IMR-90 (cell line): Measurements from ENCODE around the gene HDHD5. TPM values are rescaled to one million over a fixed set of nuclear protein-coding genes. Genes with fewer than 3 reads are reported as not detected.
A peak's percentile ranks its signal among the peaks of the same experiment; 100 is the strongest.

Experiments
- ATAC-seq: fragments of 200-7000 bp; cut with Tn5 transposase; 2 replicates; pipeline ENCODE4 v1.9.1; 2020; ENCODE audit warnings: low read depth, mild to moderate bottlenecking, moderate library complexity
- BruUV-seq: library from RNA; stranded (reverse); fragments of 400-500 nt; replicated peaks from 2 replicates; lab custom pipeline; 2021; lab: Mats Ljungman, UMichigan
- CTCF ChIA-PET: fragments of 300-600 bp; formaldehyde crosslinking; extraction: SDS; loops from one replicate; lab custom pipeline; 2021; ENCODE audit warnings: antibody characterized with exemption; lab: Yijun Ruan, JAX
- POLR2A ChIA-PET: fragments of 300-600 bp; sonication (Branson Sonifier 250); formaldehyde crosslinking; loops from one replicate; lab custom pipeline; 2022; ENCODE audit warnings: antibody characterized with exemption; ENCODE audit not compliant: unreplicated experiment; lab: Charles Lee
- DNase-seq: peaks from one replicate; pipeline ENCODE4 v3.0.0; 2013
- H2AFZ ChIP-seq: replicated peaks from 2 replicates; pipeline ENCODE3; 2013; ENCODE audit warnings: low read length, mild to moderate bottlenecking; ENCODE audit not compliant: poor library complexity
- H2AK5ac ChIP-seq: 2 replicates; pipeline ENCODE4 v1.6.1; 2013; ENCODE audit warnings: low read depth, low read length, inconsistent platforms
- H2AK9ac ChIP-seq: replicated peaks from 2 replicates; pipeline ENCODE3; 2013; ENCODE audit warnings: mild to moderate bottlenecking, low read depth, low read length, moderate library complexity; ENCODE audit not compliant: poor library complexity
- H2BK120ac ChIP-seq: 2 replicates; pipeline ENCODE4 v1.6.1; 2013; ENCODE audit warnings: low read depth, low read length, inconsistent platforms
- H2BK15ac ChIP-seq: 3 replicates; pipeline ENCODE4 v1.6.1; 2013; ENCODE audit warnings: low read depth, low read length, inconsistent platforms
- H2BK20ac ChIP-seq: 2 replicates; pipeline ENCODE4 v1.6.1; 2013; ENCODE audit warnings: low read depth, mild to moderate bottlenecking, inconsistent platforms, low read length, moderate library complexity
- H2BK5ac ChIP-seq: 2 replicates; pipeline ENCODE4 v1.6.1; 2013; ENCODE audit warnings: mild to moderate bottlenecking, low read depth, low read length, inconsistent platforms; ENCODE audit not compliant: poor library complexity, severe bottlenecking
- H3K14ac ChIP-seq: replicated peaks from 2 replicates; pipeline ENCODE4 v1.6.1; 2013; ENCODE audit warnings: low read depth, low read length, inconsistent platforms
- H3K18ac ChIP-seq: 2 replicates; pipeline ENCODE4 v1.6.1; 2013; ENCODE audit warnings: low read depth, low read length, control low read depth
- H3K23ac ChIP-seq: 2 replicates; pipeline ENCODE4 v1.6.1; 2013; ENCODE audit warnings: low read depth, low read length, inconsistent platforms
- H3K27ac ChIP-seq: 2 replicates; pipeline ENCODE4 v1.5.1; 2013; ENCODE audit warnings: mild to moderate bottlenecking, control low read depth, low read length; ENCODE audit not compliant: insufficient read depth
- H3K27me3 ChIP-seq: 2 replicates; pipeline ENCODE4 v1.6.1; 2013; ENCODE audit warnings: low read length; ENCODE audit not compliant: control insufficient read depth, insufficient read depth
- H3K36me3 ChIP-seq: 2 replicates; pipeline ENCODE4 v1.6.1; 2013; ENCODE audit warnings: low read length, mixed read lengths; ENCODE audit not compliant: control insufficient read depth, insufficient read depth
- H3K4ac ChIP-seq: 2 replicates; pipeline ENCODE4 v1.6.1; 2013; ENCODE audit warnings: low read depth, low read length, inconsistent platforms
- H3K4me1 ChIP-seq: 2 replicates; pipeline ENCODE4 v1.6.1; 2013; ENCODE audit warnings: low read length, mixed read lengths; ENCODE audit not compliant: control insufficient read depth, insufficient read depth
- H3K4me2 ChIP-seq: 2 replicates; pipeline ENCODE4 v1.6.1; 2013; ENCODE audit warnings: low read depth, mild to moderate bottlenecking, control low read depth, low read length, moderate library complexity
- H3K4me3 ChIP-seq: 2 replicates; pipeline ENCODE4 v1.5.1; 2013; ENCODE audit warnings: low read depth, mild to moderate bottlenecking, control low read depth, low read length, moderate library complexity; ENCODE audit not compliant: insufficient read depth
- H3K56ac ChIP-seq: 2 replicates; pipeline ENCODE4 v1.6.1; 2013; ENCODE audit warnings: low read length, inconsistent platforms; ENCODE audit not compliant: insufficient read depth; ENCODE audit errors: extremely low read depth
- H3K79me1 ChIP-seq, 2 experiments: 2 replicates each; pipeline ENCODE4 v1.6.1; 2013; ENCODE audit warnings: low read length in 2 of 2, inconsistent platforms in 1 of 2, low read depth in 1 of 2
- H3K9ac ChIP-seq: 2 replicates; pipeline ENCODE4 v1.6.1; 2013; ENCODE audit warnings: low read depth, low read length, control low read depth
- H3K9me1 ChIP-seq: 2 replicates; pipeline ENCODE4 v1.6.1; 2013; ENCODE audit warnings: low read length, inconsistent platforms; ENCODE audit not compliant: insufficient read depth
- H3K9me3 ChIP-seq: 2 replicates; pipeline ENCODE4 v1.6.1; 2013; ENCODE audit warnings: low read length; ENCODE audit not compliant: control insufficient read depth, insufficient read depth
- H4K20me1 ChIP-seq: 2 replicates; pipeline ENCODE4 v1.6.1; 2013; ENCODE audit warnings: low read length, inconsistent platforms; ENCODE audit not compliant: insufficient read depth
- H4K5ac ChIP-seq: 2 replicates; pipeline ENCODE4 v1.6.1; 2013; ENCODE audit warnings: mild to moderate bottlenecking, low read depth, low read length, control low read depth
- H4K8ac ChIP-seq, 2 experiments: 2 replicates each; pipeline ENCODE4 v1.6.1; 2013; ENCODE audit warnings: low read depth in 2 of 2, low read length in 2 of 2, control low read depth in 1 of 2, inconsistent platforms in 1 of 2
- H4K91ac ChIP-seq: 2 replicates; pipeline ENCODE4 v1.6.1; 2013; ENCODE audit warnings: low read depth, low read length, inconsistent platforms; ENCODE audit not compliant: insufficient read depth
- BHLHE40 ChIP-seq: fragments of 150-350 bp; IDR thresholded peaks from 2 replicates; pipeline ENCODE4 v1.6.1; 2016; ENCODE audit warnings: mild to moderate bottlenecking, low read depth, low read length
- CEBPB ChIP-seq: IDR thresholded peaks from 2 replicates; pipeline ENCODE4 v1.6.1; 2012; ENCODE audit warnings: low read depth, low read length, improper control_type of control experiment
- ELK1 ChIP-seq: fragments of 150-350 bp; IDR thresholded peaks from 2 replicates; pipeline ENCODE4 v1.6.1; 2016; ENCODE audit warnings: low read depth, mild to moderate bottlenecking, low read length, moderate library complexity, borderline replicate concordance
- MAFK ChIP-seq: IDR thresholded peaks from 2 replicates; pipeline ENCODE4 v1.6.1; 2012; ENCODE audit warnings: low read depth, low read length, improper control_type of control experiment
- MAZ ChIP-seq: IDR thresholded peaks from 2 replicates; pipeline ENCODE4 v1.6.1; 2012; ENCODE audit warnings: low read depth, mild to moderate bottlenecking, low read length, improper control_type of control experiment, moderate library complexity, borderline replicate concordance
- NFE2L2 ChIP-seq: fragments of 150-350 bp; IDR thresholded peaks from 2 replicates; pipeline ENCODE4 v1.6.1; 2016; ENCODE audit warnings: low read depth, mild to moderate bottlenecking, low read length
- WGBS, 2 experiments: methylation state at CpG; one replicate each; pipeline versions ENCODE4 v1.1.5 to v1.1.7; 2013; ENCODE audit warnings: missing lambda C conversion rate in 2 of 2; ENCODE audit not compliant: insufficient read length in 1 of 2; ENCODE audit errors: extremely low coverage in 2 of 2; 5-methylcytosine and 5-hydroxymethylcytosine counted together
- dilution Hi-C: fragments of 300-500 bp; cut with HindIII; formaldehyde crosslinking; loops from one replicate; pipeline ENCODE4 v1.14.3; 2018; ENCODE audit warnings: low sequenced_read_pairs; ENCODE audit not compliant: unreplicated experiment
- in situ Hi-C: fragments of 300-500 bp; cut with MboI; formaldehyde crosslinking; loops from 3 replicates; pipeline ENCODE4 v1.14.3; 2019; ENCODE audit warnings: low sequenced_read_pairs, inconsistent platforms, mixed read lengths
- intact Hi-C: fragments of 100-400 bp; cut with micrococcal nuclease; formaldehyde crosslinking; loops from 2 replicates; pipeline ENCODE4 v1.10.0; 2022
- polyA plus RNA-seq, 3 experiments: library from polyadenylated mRNA; depleted of rRNA; stranded (reverse); fragments of >200 nt; gene quantifications; 2 replicates each; pipeline ENCODE4 v1.2.3, GENCODE V29; 2012; ENCODE audit warnings: low replicate concordance in 1 of 3
- total RNA-seq: library from RNA; depleted of rRNA; stranded (reverse); fragments of >200 nt; gene quantifications from 2 replicates; pipeline ENCODE4 v1.2.3, GENCODE V29; 2012
- TF ChIP-seq, protein P1 (sequence below): fragments of 150-350 bp; IDR thresholded peaks from 2 replicates; pipeline ENCODE4 v1.6.1; 2017; ENCODE audit warnings: mild to moderate bottlenecking, antibody characterized with exemption, low read length, low read depth
- TF ChIP-seq, protein P2 (sequence below): conservative IDR thresholded peaks from 2 replicates; pipeline ENCODE4 v1.5.1; 2012; ENCODE audit warnings: mild to moderate bottlenecking, low read depth, low read length, improper control_type of control experiment

The HDHD5 gene
- total and polyA plus RNA-seq, 2 of the 4 experiments (the other 2 are of a cell fraction) = 31.9 to 37.5 TPM

- dilution Hi-C loops = no loop called here
- H2BK15ac ChIP-seq = no peak overlapping the region
- no peak overlapping the region for H3K9ac ChIP-seq
- no peak overlapping the region for H2BK120ac ChIP-seq
- no peak for ATAC-seq
- no peak overlapping the region for H3K14ac ChIP-seq
- H2AK5ac ChIP-seq = no peak overlapping the region
- H3K4me3 ChIP-seq = no peak overlapping the region
- H3K36me3 ChIP-seq = peaks cover 71% of the 10 kb centered on the region
- no peak overlapping the region for H3K4me2 ChIP-seq
- ChIA-PET POLR2A (no interaction called here), CTCF (no interaction called here)
- WGBS, 2 experiments = 96% methylated on average over 4 of the region's 9 CpGs; no CpG with 5 or more reads in 1 of the 2 experiments
- H3K9me3 ChIP-seq = no peaks in the 10 kb centered on the region
- H4K20me1 ChIP-seq = peaks cover 9% of the 10 kb centered on the region; the same call in 1 of the 2 replicates
- H2BK5ac ChIP-seq = no peak overlapping the region
- no peak overlapping the region for H3K56ac ChIP-seq
- no peaks in the 10 kb centered on the region for H3K4me1 ChIP-seq
- H3K27me3 ChIP-seq = no peaks in the 10 kb centered on the region
- H3K18ac ChIP-seq = no peak overlapping the region
- TF ChIP-seq, protein P1, sequence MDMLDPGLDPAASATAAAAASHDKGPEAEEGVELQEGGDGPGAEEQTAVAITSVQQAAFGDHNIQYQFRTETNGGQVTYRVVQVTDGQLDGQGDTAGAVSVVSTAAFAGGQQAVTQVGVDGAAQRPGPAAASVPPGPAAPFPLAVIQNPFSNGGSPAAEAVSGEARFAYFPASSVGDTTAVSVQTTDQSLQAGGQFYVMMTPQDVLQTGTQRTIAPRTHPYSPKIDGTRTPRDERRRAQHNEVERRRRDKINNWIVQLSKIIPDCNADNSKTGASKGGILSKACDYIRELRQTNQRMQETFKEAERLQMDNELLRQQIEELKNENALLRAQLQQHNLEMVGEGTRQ = no peak
- TF ChIP-seq NFE2L2 (no peak), MAZ (no peak), MAFK (no peak), BHLHE40 (no peak), CEBPB (no peak), ELK1 (no peak)
- TF ChIP-seq, protein P2, sequence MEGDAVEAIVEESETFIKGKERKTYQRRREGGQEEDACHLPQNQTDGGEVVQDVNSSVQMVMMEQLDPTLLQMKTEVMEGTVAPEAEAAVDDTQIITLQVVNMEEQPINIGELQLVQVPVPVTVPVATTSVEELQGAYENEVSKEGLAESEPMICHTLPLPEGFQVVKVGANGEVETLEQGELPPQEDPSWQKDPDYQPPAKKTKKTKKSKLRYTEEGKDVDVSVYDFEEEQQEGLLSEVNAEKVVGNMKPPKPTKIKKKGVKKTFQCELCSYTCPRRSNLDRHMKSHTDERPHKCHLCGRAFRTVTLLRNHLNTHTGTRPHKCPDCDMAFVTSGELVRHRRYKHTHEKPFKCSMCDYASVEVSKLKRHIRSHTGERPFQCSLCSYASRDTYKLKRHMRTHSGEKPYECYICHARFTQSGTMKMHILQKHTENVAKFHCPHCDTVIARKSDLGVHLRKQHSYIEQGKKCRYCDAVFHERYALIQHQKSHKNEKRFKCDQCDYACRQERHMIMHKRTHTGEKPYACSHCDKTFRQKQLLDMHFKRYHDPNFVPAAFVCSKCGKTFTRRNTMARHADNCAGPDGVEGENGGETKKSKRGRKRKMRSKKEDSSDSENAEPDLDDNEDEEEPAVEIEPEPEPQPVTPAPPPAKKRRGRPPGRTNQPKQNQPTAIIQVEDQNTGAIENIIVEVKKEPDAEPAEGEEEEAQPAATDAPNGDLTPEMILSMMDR = no peak
- no peak for DNase-seq
- H4K8ac ChIP-seq = no peak overlapping the region
- no peak overlapping the region for H2BK20ac ChIP-seq
- no peak overlapping the region for H4K5ac ChIP-seq
- H2AK9ac ChIP-seq = peak overlapping the region; percentile 72
- H2AFZ ChIP-seq = no peak overlapping the region
- BruUV-seq = no TSS peak
- in situ Hi-C loops = no loop called here
- no peak overlapping the region for H3K27ac ChIP-seq
- H3K23ac ChIP-seq = no peak overlapping the region
- no peak overlapping the region for H4K91ac ChIP-seq
- H3K4ac ChIP-seq = no peak overlapping the region
- H3K9me1 ChIP-seq = peaks cover 10% of the 10 kb centered on the region
- H3K79me1 ChIP-seq = 0 out of 4 replicates have a peak, but pooled peaks cover 0 to 3% of the 10 kb centered on the region in 2 experiments
- intact Hi-C loops = no loop called here
Observed at GRCh38 chr22:17103351-17103750, 55.7 kb downstream of the HDHD5 start.
